Thyroid gland (tissue), 4 donors: Measurements from ENCODE around the gene COL25A1. TPM values are rescaled to one million over a fixed set of nuclear protein-coding genes. Genes with fewer than 3 reads are reported as not detected.
"Not testable (repeated sequence)": the region's sequence is repeated elsewhere in the genome, so short reads cannot be mapped to it uniquely, and the experiment has no call there.

Experiments
- DNase-seq, 2 donors: peaks; one replicate each; pipeline ENCODE4 v3.0.0-alpha.2; 2019
- H3K27ac ChIP-seq, 3 donors: fragments of 200-600 bp; sonication (generic); 1 replicate in 2 of 3; 2 replicates in 1 of 3; pipeline ENCODE4 v1.5.1; 2016 to 2019; ENCODE audit warnings: mild to moderate bottlenecking in 1 of 3, moderate library complexity in 1 of 3
- H3K27me3 ChIP-seq: fragments of 200-600 bp; sonication (generic); one replicate; pipeline ENCODE4 v1.5.1; 2019
- H3K36me3 ChIP-seq, 2 donors: fragments of 200-600 bp; sonication (generic); one replicate each; pipeline ENCODE4 v1.5.1; 2016 to 2019
- H3K4me1 ChIP-seq, 2 donors: fragments of 200-600 bp; sonication (generic); one replicate each; pipeline ENCODE4 v1.5.1; 2017 to 2019
- H3K4me3 ChIP-seq, 3 donors: fragments of 200-600 bp; sonication (generic); replicated peaks in 1 of 3; 1 replicate in 2 of 3; 2 replicates in 1 of 3; pipeline ENCODE4 v1.5.1; 2016; ENCODE audit warnings: mild to moderate bottlenecking in 1 of 3
- H3K9me3 ChIP-seq: fragments of 200-600 bp; sonication (generic); one replicate; pipeline ENCODE4 v1.5.1; 2017
- CTCF ChIP-seq, 6 experiments: fragments of 200-600 bp in 3 of 6; fragments of 450-650 bp in 3 of 6; sonication (generic) in 3 of 6; IDR thresholded peaks; one replicate each; pipeline ENCODE4 v1.5.1; 2016 to 2019; ENCODE audit warnings: antibody characterized with exemption in 6 of 6, mild to moderate bottlenecking in 2 of 6, inconsistent platforms in 1 of 6, moderate library complexity in 1 of 6
- POLR2A ChIP-seq, 2 donors: fragments of 450-650 bp; IDR thresholded peaks; one replicate each; pipeline ENCODE4 v1.6.1; 2017; ENCODE audit warnings: antibody characterized with exemption in 2 of 2, mild to moderate bottlenecking in 2 of 2, moderate library complexity in 1 of 2
- whole genome bisulfite sequencing, 2 donors: methylation state at CpG; one replicate each; pipeline ENCODE4 v1.1.5; 2017; 5-methylcytosine and 5-hydroxymethylcytosine counted together
- intact Hi-C: fragments of 100-400 bp; cut with DNase I; formaldehyde crosslinking; loops from one replicate; pipeline ENCODE4 v1.15.1; 2023
- total RNA-seq, 4 donors: library from RNA; depleted of rRNA; stranded (reverse); fragments of >200 nt; gene quantifications; one replicate each; pipeline ENCODE4 v1.2.3, GENCODE V29; 2016

Gene COL25A1
- total RNA-seq, 4 donors from 2014 or later = 5.5 to 21.0 (median 7.1) TPM

GRCh38 chr4:109025471-109026076 is 276.9 kb downstream of the COL25A1 start:
- H3K4me3 ChIP-seq = no peak overlapping the region
- H3K27me3 ChIP-seq = no peaks in the 10 kb centered on the region
- TF ChIP-seq POLR2A (IDR thresholded peaks at IDR 0.05) (no peak), CTCF (IDR thresholded peaks at IDR 0.05) (no peak)
- intact Hi-C loops = no loop called here
- no peaks in the 10 kb centered on the region for H3K4me1 ChIP-seq
- H3K9me3 ChIP-seq = no peaks in the 10 kb centered on the region
- WGBS, 2 donors = 63 to 68% methylated on average over 3 of the region's 3 CpGs
- H3K27ac ChIP-seq = no peak overlapping the region
- no peaks in the 10 kb centered on the region for H3K36me3 ChIP-seq
- no peak for DNase-seq

GRCh38 chr4:109022961-109023360 is 279.5 kb downstream of the COL25A1 start:
- Histone ChIP-seq H3K4me3 (no peak overlapping the region), H3K9me3 (no peaks in the 10 kb centered on the region), H3K27ac (no peak overlapping the region), H3K4me1 (no peaks in the 10 kb centered on the region), H3K27me3 (no peaks in the 10 kb centered on the region), H3K36me3 (no peaks in the 10 kb centered on the region)
- 66 to 67% methylated on average over 1 of the region's 1 CpG for WGBS, 2 donors
- intact Hi-C loops = no loop called here
- TF ChIP-seq POLR2A (IDR thresholded peaks at IDR 0.05) (no peak), CTCF (IDR thresholded peaks at IDR 0.05) (no peak)
- no peak for DNase-seq

- H3K36me3 ChIP-seq, H3K27me3 ChIP-seq, H3K4me1 ChIP-seq, H3K4me3 ChIP-seq, H3K27ac ChIP-seq, H3K9me3 ChIP-seq, intact Hi-C loops, DNase-seq: not testable (repeated sequence)
- 93 to 97% methylated on average over 6 of the region's 6 CpGs for WGBS, 2 donors
Measured at GRCh38 chr4:109021630-109022029, 280.8 kb downstream of the COL25A1 start.

- WGBS, 2 donors = 95 to 98% methylated on average over 4 of the region's 4 CpGs
- Histone ChIP-seq H3K36me3 (no peaks in the 10 kb centered on the region), H3K4me1 (no peaks in the 10 kb centered on the region), H3K27me3 (no peaks in the 10 kb centered on the region), H3K27ac (no peak overlapping the region), H3K4me3 (no peak overlapping the region), H3K9me3 (no peaks in the 10 kb centered on the region)
- TF ChIP-seq POLR2A (IDR thresholded peaks at IDR 0.05) = no peak
- no peak for TF ChIP-seq CTCF (IDR thresholded peaks at IDR 0.05)
- intact Hi-C loops = no loop called here
- DNase-seq = no peak
Measured at GRCh38 chr4:109020861-109021260, 281.6 kb downstream of the COL25A1 start.

- no peak overlapping the region for H3K27ac ChIP-seq
- intact Hi-C loops = no loop called here
- no peaks in the 10 kb centered on the region for H3K4me1 ChIP-seq
- no peak overlapping the region for H3K4me3 ChIP-seq
- no peaks in the 10 kb centered on the region for H3K36me3 ChIP-seq
- H3K9me3 ChIP-seq = no peaks in the 10 kb centered on the region
- no peak for DNase-seq
- TF ChIP-seq POLR2A (IDR thresholded peaks at IDR 0.05) (no peak), CTCF (IDR thresholded peaks at IDR 0.05) (no peak)
- no peaks in the 10 kb centered on the region for H3K27me3 ChIP-seq
- WGBS, 2 donors = 92 to 95% methylated on average over 4 to 5 of the region's 5 CpGs
Measured at GRCh38 chr4:109016200-109016599, 286.3 kb downstream of the COL25A1 start.

- 64 to 84% methylated on average over 2 of the region's 2 CpGs for WGBS, 2 donors
- H3K36me3 ChIP-seq = no peaks in the 10 kb centered on the region
- no peaks in the 10 kb centered on the region for H3K4me1 ChIP-seq
Measured at GRCh38 chr4:109015413-109015810, 287.0 kb downstream of the COL25A1 start.

More at GRCh38 chr4:109015413-109015810, 287.0 kb downstream of the COL25A1 start:
- Histone ChIP-seq H3K27me3 (no peaks in the 10 kb centered on the region), H3K4me3 (no peak overlapping the region), H3K27ac (no peak overlapping the region), H3K9me3 (no peaks in the 10 kb centered on the region)
- TF ChIP-seq POLR2A (IDR thresholded peaks at IDR 0.05) = no peak
- TF ChIP-seq CTCF (IDR thresholded peaks at IDR 0.05) = no peak
- intact Hi-C loops = no loop called here
- DNase-seq = no peak
